Measurements from ENCODE around the gene DIP2B.

DNA sequence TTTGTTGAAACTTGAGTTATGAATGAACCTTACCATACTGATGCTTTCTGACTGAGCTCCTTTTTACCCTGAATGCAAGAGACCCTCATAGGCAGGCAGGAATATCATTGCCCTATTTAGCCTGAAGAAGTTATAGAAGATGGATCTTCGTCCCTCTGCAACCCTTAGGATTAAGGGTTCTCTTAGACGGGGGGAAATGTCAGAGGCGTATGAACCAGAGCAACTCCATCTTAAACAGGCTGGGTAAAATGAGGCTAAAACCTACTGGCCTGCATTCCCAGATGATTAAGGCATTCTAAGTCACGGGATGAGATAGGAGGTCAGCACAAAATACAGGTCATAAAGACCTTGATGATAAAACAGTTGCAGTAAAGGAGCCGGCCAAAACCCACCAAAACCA is 266.6 kb downstream of the DIP2B start:
- TF ChIP-seq LEF1 (IDR thresholded peaks at IDR 0.05; ENCODE audit: borderline replicate concordance) (no peak), ZNF384 (IDR thresholded peaks at IDR 0.05) (no peak), SUZ12 (IDR thresholded peaks at IDR 0.05) (no peak), ARNT (IDR thresholded peaks at IDR 0.05) (no peak), FOXK2 (IDR thresholded peaks at IDR 0.05) (no peak), BHLHE40 (IDR thresholded peaks at IDR 0.05; ENCODE audit: borderline replicate concordance) (no peak), CTBP1 (IDR thresholded peaks at IDR 0.05; ENCODE audit: borderline replicate concordance) (no peak), FOXM1 (IDR thresholded peaks at IDR 0.05; ENCODE audit: borderline replicate concordance) (no peak), TARDBP (IDR thresholded peaks at IDR 0.05) (no peak), FOXA1 (IDR thresholded peaks at IDR 0.05) (no peak)

All from HEK293T (cell line).